ENCODE results near the gene KCNK4.

- TF ChIP-seq CTCF (conservative IDR thresholded peaks at IDR 0.05; ENCODE audit: low read length) (no peak), EZH2phosphoT487 (IDR thresholded peaks at IDR 0.05; ENCODE audit: borderline replicate concordance) (no peak)
Observed at GRCh38 chr11:64314805-64315561, 23.9 kb downstream of the KCNK4 start.

Data from Loucy (cell line).